Osteoblast (primary cell): ENCODE measurements around the gene S100P. TPM values are rescaled to one million over a fixed set of nuclear protein-coding genes. Genes with fewer than 3 reads are reported as not detected.
A peak's percentile ranks its signal among the peaks of the same experiment; 100 is the strongest.

Source experiments
- DNase-seq: peaks from one replicate; pipeline ENCODE4 v3.0.0; 2011; ENCODE audit warnings: low spot score, mixed read lengths; ENCODE audit not compliant: insufficient read length; ENCODE audit errors: missing footprints
- H2AFZ ChIP-seq: 2 replicates; pipeline ENCODE4 v1.6.0; 2011; ENCODE audit warnings: mild to moderate bottlenecking, low read length
- H3K27ac ChIP-seq: 2 replicates; pipeline ENCODE4 v1.5.1; 2011; ENCODE audit warnings: mild to moderate bottlenecking, low read depth, low read length, moderate library complexity
- H3K27me3 ChIP-seq: 2 replicates; pipeline ENCODE4 v1.6.0; 2012; ENCODE audit warnings: mild to moderate bottlenecking, control low read depth, inconsistent platforms, low read length, moderate library complexity; ENCODE audit not compliant: insufficient read depth
- H3K36me3 ChIP-seq: 2 replicates; pipeline ENCODE4 v1.5.1; 2011; ENCODE audit warnings: mild to moderate bottlenecking, low read length, control low read depth, moderate library complexity; ENCODE audit not compliant: insufficient read depth
- H3K4me1 ChIP-seq: 2 replicates; pipeline ENCODE4 v1.5.1; 2011; ENCODE audit warnings: mild to moderate bottlenecking, low read length, control low read depth, moderate library complexity; ENCODE audit not compliant: insufficient read depth
- H3K4me2 ChIP-seq: 2 replicates; pipeline ENCODE4 v1.6.0; 2011; ENCODE audit warnings: mild to moderate bottlenecking, low read length; ENCODE audit not compliant: insufficient read depth
- H3K4me3 ChIP-seq: fragments of 200-600 bp; sonication (generic); 3 replicates; pipeline ENCODE4 v1.5.1; 2012; ENCODE audit warnings: mild to moderate bottlenecking, low read length, inconsistent platforms; ENCODE audit not compliant: insufficient read depth
- H3K79me2 ChIP-seq: 2 replicates; pipeline ENCODE4 v1.6.0; 2012; ENCODE audit warnings: mild to moderate bottlenecking, low read length, control low read depth, inconsistent platforms; ENCODE audit not compliant: insufficient read depth
- H3K9me3 ChIP-seq: 2 replicates; pipeline ENCODE4 v1.5.1; 2011; ENCODE audit warnings: low read depth, low read length, control low read depth
- H4K20me1 ChIP-seq: 2 replicates; pipeline ENCODE4 v1.6.0; 2012; ENCODE audit warnings: mild to moderate bottlenecking, low read length, control low read depth; ENCODE audit not compliant: insufficient read depth
- total RNA-seq: library from RNA; depleted of rRNA; stranded (reverse); fragments of >200 nt; gene quantifications from 2 replicates; pipeline ENCODE4 v1.2.3, GENCODE V29; 2012
- TF ChIP-seq, protein P1 (sequence below): IDR thresholded peaks from 2 replicates; pipeline ENCODE4 v1.5.1; 2011; ENCODE audit warnings: mild to moderate bottlenecking, low read depth, low read length, moderate library complexity; ENCODE audit errors: extremely low read depth

S100P gene
- total RNA-seq, 1 donor: 0.36 TPM

DNA sequence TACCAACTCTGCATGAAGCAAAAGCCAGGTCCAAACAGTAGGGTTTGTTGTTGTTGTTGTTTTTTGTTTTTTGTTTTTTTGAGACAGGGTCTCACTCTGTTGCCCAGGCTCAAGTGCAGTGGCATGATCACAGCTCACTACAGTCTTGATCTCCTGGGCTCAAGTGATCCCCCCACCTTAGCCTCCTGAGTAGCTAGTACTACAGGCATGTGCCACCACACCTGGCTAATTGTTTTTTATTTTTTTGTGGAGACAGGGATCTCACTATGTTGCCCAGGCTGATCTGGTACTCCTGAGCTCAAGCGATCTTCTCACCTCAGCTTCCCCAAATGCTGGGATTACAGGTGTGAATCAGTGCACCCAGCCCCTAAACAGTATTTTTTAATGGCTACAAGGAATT, 6.2 kb downstream of the S100P start:
- Histone ChIP-seq H3K27ac (no peak overlapping the region), H3K27me3 (no peaks in the 10 kb centered on the region), H3K79me2 (peaks cover 22% of the 10 kb centered on the region), H4K20me1 (peaks cover 2% of the 10 kb centered on the region), H3K9me3 (no peaks in the 10 kb centered on the region), H3K4me2 (no peak overlapping the region), H3K36me3 (peaks cover 3% of the 10 kb centered on the region), H2AFZ (no peak overlapping the region), H3K4me1 (no peaks in the 10 kb centered on the region), H3K4me3 (no peak overlapping the region)
- TF ChIP-seq, protein P1, sequence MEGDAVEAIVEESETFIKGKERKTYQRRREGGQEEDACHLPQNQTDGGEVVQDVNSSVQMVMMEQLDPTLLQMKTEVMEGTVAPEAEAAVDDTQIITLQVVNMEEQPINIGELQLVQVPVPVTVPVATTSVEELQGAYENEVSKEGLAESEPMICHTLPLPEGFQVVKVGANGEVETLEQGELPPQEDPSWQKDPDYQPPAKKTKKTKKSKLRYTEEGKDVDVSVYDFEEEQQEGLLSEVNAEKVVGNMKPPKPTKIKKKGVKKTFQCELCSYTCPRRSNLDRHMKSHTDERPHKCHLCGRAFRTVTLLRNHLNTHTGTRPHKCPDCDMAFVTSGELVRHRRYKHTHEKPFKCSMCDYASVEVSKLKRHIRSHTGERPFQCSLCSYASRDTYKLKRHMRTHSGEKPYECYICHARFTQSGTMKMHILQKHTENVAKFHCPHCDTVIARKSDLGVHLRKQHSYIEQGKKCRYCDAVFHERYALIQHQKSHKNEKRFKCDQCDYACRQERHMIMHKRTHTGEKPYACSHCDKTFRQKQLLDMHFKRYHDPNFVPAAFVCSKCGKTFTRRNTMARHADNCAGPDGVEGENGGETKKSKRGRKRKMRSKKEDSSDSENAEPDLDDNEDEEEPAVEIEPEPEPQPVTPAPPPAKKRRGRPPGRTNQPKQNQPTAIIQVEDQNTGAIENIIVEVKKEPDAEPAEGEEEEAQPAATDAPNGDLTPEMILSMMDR: no peak
- DNase-seq: no peak

GRCh38 chr4:6701371-6701770, 7.7 kb downstream of the S100P start:
- TF ChIP-seq, protein P1: peak; percentile 21

GRCh38 chr4:6702761-6703160, 9.1 kb downstream of the S100P start:
- Histone ChIP-seq H3K9me3 (no peaks in the 10 kb centered on the region), H3K4me3 (no peak overlapping the region), H2AFZ (no peak overlapping the region), H3K27me3 (no peaks in the 10 kb centered on the region), H3K4me1 (peaks cover 1% of the 10 kb centered on the region), H3K36me3 (peaks cover 9% of the 10 kb centered on the region), H3K79me2 (peaks cover 50% of the 10 kb centered on the region), H4K20me1 (peaks cover 18% of the 10 kb centered on the region), H3K27ac (no peak overlapping the region), H3K4me2 (no peak overlapping the region)
- peak; percentile 14 for DNase-seq
- TF ChIP-seq, protein P1: no peak

More at GRCh38 chr4:6701371-6701770, 7.7 kb downstream of the S100P start:
- Histone ChIP-seq H3K36me3 (peaks cover 3% of the 10 kb centered on the region), H3K9me3 (no peaks in the 10 kb centered on the region), H3K4me3 (no peak overlapping the region), H4K20me1 (peaks cover 6% of the 10 kb centered on the region), H3K4me1 (no peaks in the 10 kb centered on the region), H2AFZ (no peak overlapping the region), H3K79me2 (peaks cover 37% of the 10 kb centered on the region), H3K27me3 (no peaks in the 10 kb centered on the region), H3K27ac (no peak overlapping the region), H3K4me2 (no peak overlapping the region)
- peak; percentile 52 for DNase-seq

GRCh38 chr4:6703786-6704185, 10.1 kb downstream of the S100P start:
- peaks cover 13% of the 10 kb centered on the region for H3K36me3 ChIP-seq
- DNase-seq: no peak
- no peak overlapping the region for H3K4me2 ChIP-seq
- H3K4me3 ChIP-seq: no peak overlapping the region
- TF ChIP-seq, protein P1: no peak
- peaks cover 28% of the 10 kb centered on the region for H4K20me1 ChIP-seq
- peaks cover 11% of the 10 kb centered on the region for H3K4me1 ChIP-seq
- H3K27me3 ChIP-seq: no peaks in the 10 kb centered on the region
- H2AFZ ChIP-seq: no peak overlapping the region
- no peaks in the 10 kb centered on the region for H3K9me3 ChIP-seq
- no peak overlapping the region for H3K27ac ChIP-seq
- H3K79me2 ChIP-seq: peaks cover 61% of the 10 kb centered on the region
